Gastrocnemius medialis (tissue), 4 donors: ENCODE results near the gene TBXA2R.

Source experiments
- POLR2A ChIP-seq, 2 donors: fragments of 450-650 bp; IDR thresholded peaks; one replicate each; pipeline ENCODE4 v1.6.1; 2017; ENCODE audit warnings: antibody characterized with exemption in 2 of 2, mild to moderate bottlenecking in 2 of 2, moderate library complexity in 2 of 2
- TF ChIP-seq, protein P1 (sequence below), 5 experiments: fragments of 450-650 bp in 3 of 5; fragments of 200-600 bp in 2 of 5; sonication (generic) in 2 of 5; IDR thresholded peaks in 4 of 5; conservative IDR thresholded peaks in 1 of 5; 1 replicate in 4 of 5; 2 replicates in 1 of 5; pipeline ENCODE4 v1.5.1; 2016 to 2019; ENCODE audit warnings: antibody characterized with exemption in 5 of 5, mild to moderate bottlenecking in 3 of 5, moderate library complexity in 3 of 5

DNA sequence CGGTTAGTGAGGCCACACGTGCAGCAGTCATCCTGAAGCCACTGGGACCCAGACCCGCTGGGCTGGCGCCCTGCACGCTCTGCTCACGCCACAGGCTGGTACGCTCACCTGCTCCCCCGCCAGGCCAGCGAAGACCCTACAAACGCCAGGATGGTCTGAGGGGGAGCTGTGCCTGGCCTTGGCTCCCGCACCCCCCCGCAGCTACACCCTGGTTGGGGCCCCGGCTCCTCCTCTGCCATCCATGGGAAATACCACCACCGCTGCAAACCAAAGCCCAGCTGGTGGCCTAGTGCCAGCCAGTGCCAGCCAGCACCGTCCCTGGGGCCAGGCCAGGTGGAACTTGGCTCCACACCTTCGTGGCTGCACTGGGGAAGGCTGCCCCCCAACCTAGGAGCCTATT, 43.2 kb upstream of the TBXA2R start:
- no peak for TF ChIP-seq POLR2A (IDR thresholded peaks at IDR 0.05)
- TF ChIP-seq, protein P1, sequence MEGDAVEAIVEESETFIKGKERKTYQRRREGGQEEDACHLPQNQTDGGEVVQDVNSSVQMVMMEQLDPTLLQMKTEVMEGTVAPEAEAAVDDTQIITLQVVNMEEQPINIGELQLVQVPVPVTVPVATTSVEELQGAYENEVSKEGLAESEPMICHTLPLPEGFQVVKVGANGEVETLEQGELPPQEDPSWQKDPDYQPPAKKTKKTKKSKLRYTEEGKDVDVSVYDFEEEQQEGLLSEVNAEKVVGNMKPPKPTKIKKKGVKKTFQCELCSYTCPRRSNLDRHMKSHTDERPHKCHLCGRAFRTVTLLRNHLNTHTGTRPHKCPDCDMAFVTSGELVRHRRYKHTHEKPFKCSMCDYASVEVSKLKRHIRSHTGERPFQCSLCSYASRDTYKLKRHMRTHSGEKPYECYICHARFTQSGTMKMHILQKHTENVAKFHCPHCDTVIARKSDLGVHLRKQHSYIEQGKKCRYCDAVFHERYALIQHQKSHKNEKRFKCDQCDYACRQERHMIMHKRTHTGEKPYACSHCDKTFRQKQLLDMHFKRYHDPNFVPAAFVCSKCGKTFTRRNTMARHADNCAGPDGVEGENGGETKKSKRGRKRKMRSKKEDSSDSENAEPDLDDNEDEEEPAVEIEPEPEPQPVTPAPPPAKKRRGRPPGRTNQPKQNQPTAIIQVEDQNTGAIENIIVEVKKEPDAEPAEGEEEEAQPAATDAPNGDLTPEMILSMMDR (IDR thresholded peaks at IDR 0.05 in 4 of 5, conservative IDR thresholded peaks at IDR 0.05 in 1 of 5) = no peak
